Measurements from ENCODE around the gene CABP4. TPM values are rescaled to one million over a fixed set of nuclear protein-coding genes. Genes with fewer than 3 reads are reported as not detected.

Gene CABP4
- total RNA-seq, 2 donors from 2014 or later, result 3.1 TPM; not detected in 1

- 18 to 33% methylated on average over 6 to 11 of the region's 11 CpGs for WGBS, 2 donors
- Histone ChIP-seq H3K4me3 (peak overlapping the region in 1 of 2 donors; percentile 89), H3K27me3 (no peaks in the 10 kb centered on the region), H3K36me3 (replicated peaks in 1 of 2; ENCODE audit: insufficient read depth in 1 of 2, low read depth in 2 of 2) (no peaks in the 10 kb centered on the region), H3K4me1 (peaks cover 57% of the 10 kb centered on the region), H3K27ac (peak overlapping the region; percentile 82 to 93 (median 87)), H3K9me3 (no peaks in the 10 kb centered on the region)
- intact Hi-C loops (cut with DNase I), result no loop called here
- TF ChIP-seq, protein P1, sequence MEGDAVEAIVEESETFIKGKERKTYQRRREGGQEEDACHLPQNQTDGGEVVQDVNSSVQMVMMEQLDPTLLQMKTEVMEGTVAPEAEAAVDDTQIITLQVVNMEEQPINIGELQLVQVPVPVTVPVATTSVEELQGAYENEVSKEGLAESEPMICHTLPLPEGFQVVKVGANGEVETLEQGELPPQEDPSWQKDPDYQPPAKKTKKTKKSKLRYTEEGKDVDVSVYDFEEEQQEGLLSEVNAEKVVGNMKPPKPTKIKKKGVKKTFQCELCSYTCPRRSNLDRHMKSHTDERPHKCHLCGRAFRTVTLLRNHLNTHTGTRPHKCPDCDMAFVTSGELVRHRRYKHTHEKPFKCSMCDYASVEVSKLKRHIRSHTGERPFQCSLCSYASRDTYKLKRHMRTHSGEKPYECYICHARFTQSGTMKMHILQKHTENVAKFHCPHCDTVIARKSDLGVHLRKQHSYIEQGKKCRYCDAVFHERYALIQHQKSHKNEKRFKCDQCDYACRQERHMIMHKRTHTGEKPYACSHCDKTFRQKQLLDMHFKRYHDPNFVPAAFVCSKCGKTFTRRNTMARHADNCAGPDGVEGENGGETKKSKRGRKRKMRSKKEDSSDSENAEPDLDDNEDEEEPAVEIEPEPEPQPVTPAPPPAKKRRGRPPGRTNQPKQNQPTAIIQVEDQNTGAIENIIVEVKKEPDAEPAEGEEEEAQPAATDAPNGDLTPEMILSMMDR (IDR thresholded peaks at IDR 0.05), result no peak
- no peak for TF ChIP-seq POLR2A (IDR thresholded peaks at IDR 0.05)
- no peak for ATAC-seq
- DNase-seq, result no peak
These were observed 12.0 kb downstream of the CABP4 start for GRCh38 chr11:67466962-67467771.

GRCh38 chr11:67468056-67468455 lies 12.9 kb downstream of the CABP4 start:
- Histone ChIP-seq H3K27me3 (no peaks in the 10 kb centered on the region), H3K27ac (peak overlapping the region; percentile 82 to 93 (median 87)), H3K4me3 (peak overlapping the region; percentile 85 to 89), H3K9me3 (no peaks in the 10 kb centered on the region), H3K4me1 (peaks cover 57% of the 10 kb centered on the region), H3K36me3 (replicated peaks in 1 of 2; ENCODE audit: insufficient read depth in 1 of 2, low read depth in 2 of 2) (no peaks in the 10 kb centered on the region)
- peak; percentile 69 for ATAC-seq
- peak; percentile 94 to 98 (median 96) for DNase-seq
- 9 to 12% methylated on average over 5 of the region's 5 CpGs for WGBS, 2 donors
- intact Hi-C loops (cut with DNase I), result no loop called here
- TF ChIP-seq, protein P1 (IDR thresholded peaks at IDR 0.05), result no peak
- TF ChIP-seq POLR2A (IDR thresholded peaks at IDR 0.05), result peak; percentile 59 to 73 (median 72)

- ATAC-seq, result peak; percentile 1
- TF ChIP-seq, protein P1 (IDR thresholded peaks at IDR 0.05), result no peak
- TF ChIP-seq POLR2A (IDR thresholded peaks at IDR 0.05), result no peak
These were observed 13.3 kb downstream of the CABP4 start for GRCh38 chr11:67468456-67468758.

DNA sequence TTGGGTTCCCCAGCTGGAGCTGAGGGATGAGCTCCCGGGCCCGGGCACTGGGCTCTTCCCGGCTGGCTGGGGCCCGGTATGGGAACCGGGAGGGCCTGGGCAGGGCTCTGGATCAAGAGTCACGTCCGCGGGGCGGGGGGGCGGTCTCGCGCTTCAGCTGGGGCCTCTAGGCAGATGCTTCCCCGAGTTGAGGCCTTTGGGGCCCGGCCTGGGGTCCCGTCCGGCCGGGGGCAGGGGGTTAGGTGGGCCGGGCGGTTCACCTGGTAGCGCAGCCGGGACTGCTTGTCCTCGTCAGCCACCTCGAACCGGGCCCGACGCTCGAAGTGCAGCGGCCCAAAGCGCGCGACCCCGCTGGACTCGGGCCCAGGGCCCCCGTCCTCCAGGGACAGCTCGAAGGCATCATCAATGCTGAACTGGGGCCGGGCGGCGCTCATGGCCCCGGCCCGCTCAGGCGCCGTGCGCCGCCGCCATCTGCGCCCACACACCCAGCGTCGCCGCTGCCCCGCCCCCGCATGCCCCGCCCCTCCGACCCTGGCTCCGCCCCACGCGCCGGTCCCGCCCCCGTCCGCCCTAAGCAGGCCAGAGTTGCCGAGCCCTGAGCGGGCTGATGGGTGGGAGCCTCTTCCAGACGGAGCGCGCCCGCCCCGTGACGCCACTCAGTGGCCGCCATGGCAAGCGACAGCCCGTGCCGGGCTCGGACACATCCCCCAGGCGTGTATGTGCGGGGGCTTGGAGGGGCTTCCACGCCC lies 13.8 kb downstream of the CABP4 start, which contains the start of gene TMEM134:
Gene TMEM134 (minus strand): TSS at position 493 of the 749 bp plus-strand sequence. CDS start 59 bp downstream, at position 434.
- TF ChIP-seq, protein P1 (IDR thresholded peaks at IDR 0.05), result peak; percentile 18 to 66 (median 48)
- peak; percentile 83 to 95 (median 92) for TF ChIP-seq POLR2A (IDR thresholded peaks at IDR 0.05)
- peak; percentile 84 for ATAC-seq
- peaks cover 49% of the 10 kb centered on the region for H3K4me1 ChIP-seq
- H3K27ac ChIP-seq, result peak within 1 kb of the TSS; percentile 82 to 93 (median 87)
- no peaks in the 10 kb centered on the region for H3K27me3 ChIP-seq
- no peaks in the 10 kb centered on the region for H3K9me3 ChIP-seq
- H3K36me3 ChIP-seq (replicated peaks in 1 of 2; ENCODE audit: insufficient read depth in 1 of 2, low read depth in 2 of 2), result no peaks in the 10 kb centered on the region
- H3K4me3 ChIP-seq, result peak within 1 kb of the TSS; percentile 85 to 89
- intact Hi-C loops (cut with DNase I), result no loop called here
- peak; percentile 91 to 95 (median 92) for DNase-seq
- 0% methylated on average over 2 to 64 of the region's 76 CpGs for WGBS, 2 donors

More at GRCh38 chr11:67468456-67468758, 13.3 kb downstream of the CABP4 start:
- Histone ChIP-seq H3K36me3 (replicated peaks in 1 of 2; ENCODE audit: insufficient read depth in 1 of 2, low read depth in 2 of 2) (no peaks in the 10 kb centered on the region), H3K9me3 (no peaks in the 10 kb centered on the region), H3K4me3 (peak overlapping the region; percentile 85 to 89), H3K27ac (peak overlapping the region; percentile 82 to 93 (median 87)), H3K27me3 (no peaks in the 10 kb centered on the region), H3K4me1 (peaks cover 54% of the 10 kb centered on the region)
- DNase-seq, result no peak
- intact Hi-C loops (cut with DNase I), result no loop called here
- WGBS, 2 donors, result 1% methylated on average over 6 of the region's 6 CpGs; no CpG with 5 or more reads in 1 of the 2 donors
